Esophagus squamous epithelium (tissue), 4 donors: ENCODE data around the gene NETO2.

Experiments used
- CTCF ChIP-seq, 6 experiments: fragments of 450-650 bp in 4 of 6; fragments of 200-600 bp in 2 of 6; sonication (generic) in 2 of 6; IDR thresholded peaks; one replicate each; pipeline ENCODE4 v1.5.1; 2016 to 2019; ENCODE audit warnings: antibody characterized with exemption in 6 of 6, mild to moderate bottlenecking in 4 of 6, moderate library complexity in 4 of 6
- POLR2A ChIP-seq, 4 donors: fragments of 450-650 bp; IDR thresholded peaks; one replicate each; pipeline ENCODE4 v1.6.1; 2017; ENCODE audit warnings: antibody characterized with exemption in 4 of 4, mild to moderate bottlenecking in 4 of 4, moderate library complexity in 3 of 4

DNA sequence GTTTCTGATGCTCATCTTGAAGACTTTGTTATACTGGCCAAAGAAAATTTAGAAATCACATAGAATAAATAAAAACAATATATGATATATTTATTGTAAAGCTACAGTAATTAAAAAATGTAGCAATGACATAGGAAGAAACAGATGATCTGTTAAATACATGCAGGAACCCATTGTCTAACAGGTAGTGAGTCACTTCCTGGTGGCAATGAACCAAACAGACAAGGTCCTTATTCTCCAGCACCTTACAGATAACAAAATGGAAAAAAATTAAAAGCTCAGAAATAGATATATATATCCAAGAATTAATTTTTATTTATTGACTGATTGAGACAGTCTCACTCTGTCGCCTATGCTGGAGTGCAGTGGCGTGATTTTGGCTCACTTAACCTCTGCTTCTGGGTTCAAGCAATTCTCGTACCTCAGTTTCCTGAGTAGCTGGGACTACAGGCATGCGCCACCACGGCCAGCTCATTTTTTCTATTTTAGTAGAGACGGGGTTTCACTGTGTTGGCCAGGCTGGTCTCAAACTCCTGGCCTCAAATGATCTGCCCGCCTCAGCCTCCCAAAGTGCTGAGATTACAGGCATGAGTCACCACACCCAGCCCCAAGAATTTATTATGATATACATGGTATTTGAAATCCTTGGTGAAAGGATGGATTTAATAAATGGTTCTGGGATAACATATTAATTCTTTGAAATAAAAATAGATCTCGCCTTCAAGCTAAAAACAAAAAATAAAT is 7.5 kb downstream of the NETO2 start:
- TF ChIP-seq CTCF (IDR thresholded peaks at IDR 0.05) (no peak), POLR2A (IDR thresholded peaks at IDR 0.05) (no peak)
